Measurements from ENCODE around the gene CELF4.

CELF4 gene

GRCh38 chr18:37481491-37481890, 84.1 kb downstream of the CELF4 start:
- Histone ChIP-seq H3K36me3 (no peaks in the 10 kb centered on the region), H3K4me3 (ENCODE audit: low read depth, low read length) (no peak overlapping the region), H3K27me3 (no peaks in the 10 kb centered on the region), H3K4me1 (peaks cover 14% of the 10 kb centered on the region), H3K9me3 (no peaks in the 10 kb centered on the region)
- TF ChIP-seq CTCF (IDR thresholded peaks at IDR 0.05; ENCODE audit: low read depth, low read length), result no peak
- no peak for DNase-seq

- DNase-seq, result no peak
- no peak for TF ChIP-seq CTCF (IDR thresholded peaks at IDR 0.05; ENCODE audit: low read depth, low read length)
- H3K9me3 ChIP-seq, result no peaks in the 10 kb centered on the region
- no peaks in the 10 kb centered on the region for H3K27me3 ChIP-seq
- H3K4me3 ChIP-seq (ENCODE audit: low read depth, low read length), result no peak overlapping the region
- H3K4me1 ChIP-seq, result peaks cover 14% of the 10 kb centered on the region
- H3K36me3 ChIP-seq, result no peaks in the 10 kb centered on the region
Observed at GRCh38 chr18:37481072-37481471, 84.5 kb downstream of the CELF4 start.

DNA sequence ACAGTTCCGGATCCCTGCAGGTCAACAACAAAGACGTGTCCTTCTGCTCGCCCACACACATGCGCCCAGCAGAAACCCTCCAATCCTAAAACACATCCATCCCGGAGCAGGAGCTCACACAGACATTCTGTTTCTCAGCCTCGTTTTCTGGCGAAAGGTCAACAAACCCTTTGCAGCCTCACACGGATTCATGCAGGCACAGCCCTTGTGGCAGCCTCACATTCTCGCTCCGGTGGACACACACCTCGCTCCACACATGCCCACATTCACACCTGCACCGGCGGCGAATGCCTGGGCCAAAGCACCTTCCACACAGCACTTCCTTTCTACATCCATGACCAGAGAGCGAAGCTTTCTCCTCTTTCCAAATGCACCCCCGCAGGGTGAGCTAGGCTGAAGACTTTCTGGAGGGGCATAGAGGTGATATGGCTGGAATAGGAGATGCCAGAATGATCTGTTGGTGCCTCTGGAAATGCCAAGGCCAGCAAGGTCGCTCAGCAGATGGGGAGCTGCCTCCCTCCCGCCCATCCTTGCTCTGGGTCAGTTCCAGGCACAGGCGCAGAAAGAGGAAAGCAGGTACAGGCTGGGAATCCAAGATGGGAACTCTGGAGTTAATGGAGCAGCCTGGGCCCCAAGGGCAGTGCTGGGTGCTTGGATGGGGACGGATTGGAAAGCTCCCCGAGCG, 88.8 kb downstream of the CELF4 start:
- Histone ChIP-seq H3K36me3 (no peaks in the 10 kb centered on the region), H3K27me3 (no peaks in the 10 kb centered on the region), H3K9me3 (no peaks in the 10 kb centered on the region), H3K4me1 (peaks cover 7% of the 10 kb centered on the region), H3K4me3 (ENCODE audit: low read depth, low read length) (no peak overlapping the region)
- no peak for TF ChIP-seq CTCF (IDR thresholded peaks at IDR 0.05; ENCODE audit: low read depth, low read length)
- no peak for DNase-seq

DNA sequence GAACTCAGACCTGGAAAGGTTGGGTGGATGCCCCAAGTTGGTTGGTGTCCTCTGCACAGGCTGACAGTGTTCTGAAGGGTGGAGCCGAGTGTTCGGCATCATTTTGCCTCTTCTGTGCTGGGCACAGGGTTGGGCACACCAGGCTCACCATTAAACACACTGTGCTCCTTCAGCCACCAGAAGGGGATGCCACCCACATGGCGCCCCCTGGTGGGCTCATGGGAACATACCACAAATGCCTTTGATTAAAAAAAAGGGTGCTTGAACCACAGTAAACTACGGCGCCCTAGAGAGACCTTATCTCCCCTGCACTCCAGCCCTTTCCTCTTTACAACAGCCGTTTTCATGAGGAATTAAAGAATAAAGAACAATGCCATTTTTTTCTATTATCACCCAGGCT, 89.4 kb downstream of the CELF4 start:
- DNase-seq, result peak; percentile 31

DNA sequence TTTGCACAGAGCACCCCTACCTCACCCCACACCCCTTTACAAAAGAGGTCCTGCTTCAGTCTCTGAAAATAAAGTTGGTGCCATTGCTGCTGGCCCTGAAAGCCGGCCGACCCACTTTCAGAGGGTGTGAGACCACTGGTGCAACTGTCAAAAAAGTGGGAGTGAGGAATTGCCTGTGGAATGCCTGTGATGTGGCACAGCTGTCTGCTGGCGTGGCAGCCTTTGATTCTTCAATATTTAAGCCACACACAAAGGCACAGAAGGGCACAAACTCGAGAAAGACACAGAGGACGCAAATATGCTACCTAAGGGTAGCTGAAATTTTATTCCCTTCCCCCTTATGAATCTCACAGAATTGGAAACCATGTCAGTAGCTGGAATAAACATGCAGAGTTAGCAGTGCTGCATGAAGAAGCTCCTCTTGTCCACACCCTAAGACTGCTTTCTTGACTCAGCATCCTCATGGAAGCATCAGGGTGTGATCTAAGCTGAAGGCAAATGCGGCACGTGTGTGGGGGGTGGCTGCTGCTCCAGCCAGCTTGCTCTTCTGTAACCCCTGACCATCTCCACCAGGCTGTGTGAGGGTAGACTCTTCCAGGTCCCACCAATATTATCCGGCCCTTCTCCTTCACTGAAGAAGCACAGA, 92.3 kb downstream of the CELF4 start:
- TF ChIP-seq CTCF (IDR thresholded peaks at IDR 0.05; ENCODE audit: low read depth, low read length), result no peak
- no peak overlapping the region for H3K4me3 ChIP-seq (ENCODE audit: low read depth, low read length)
- H3K36me3 ChIP-seq, result no peaks in the 10 kb centered on the region
- H3K9me3 ChIP-seq, result no peaks in the 10 kb centered on the region
- H3K27me3 ChIP-seq, result no peaks in the 10 kb centered on the region
- DNase-seq, result no peak
- H3K4me1 ChIP-seq, result no peaks in the 10 kb centered on the region

More for the DNA sequence above, 89.4 kb downstream of the CELF4 start:
- Histone ChIP-seq H3K36me3 (no peaks in the 10 kb centered on the region), H3K4me1 (peaks cover under 1% of the 10 kb centered on the region; the same call in 1 of the 2 replicates), H3K9me3 (no peaks in the 10 kb centered on the region), H3K4me3 (ENCODE audit: low read depth, low read length) (no peak overlapping the region), H3K27me3 (no peaks in the 10 kb centered on the region)
- TF ChIP-seq CTCF (IDR thresholded peaks at IDR 0.05; ENCODE audit: low read depth, low read length), result peak; percentile 61

DNA sequence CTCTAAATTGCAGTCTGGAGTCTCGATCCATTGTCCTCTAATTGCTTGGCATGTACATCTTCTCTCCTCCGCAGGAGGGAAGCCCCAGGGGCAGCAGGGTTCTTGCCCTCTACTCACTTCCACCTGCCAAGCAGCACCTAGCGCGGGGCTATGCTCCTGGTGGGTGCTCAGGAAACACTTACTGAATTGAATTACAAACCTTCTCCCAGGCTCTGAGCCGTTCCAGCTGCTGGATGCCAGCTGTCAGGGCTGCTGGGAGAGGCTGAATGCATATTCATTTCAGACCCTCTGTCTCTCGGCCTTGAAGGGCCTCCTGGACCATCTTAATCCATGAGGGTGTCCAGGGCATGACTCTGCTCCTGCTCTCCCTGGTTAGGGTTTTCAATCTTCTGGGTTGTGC, 94.0 kb downstream of the CELF4 start:
- no peak for TF ChIP-seq CTCF (IDR thresholded peaks at IDR 0.05; ENCODE audit: low read depth, low read length)
- peaks cover under 1% of the 10 kb centered on the region for H3K4me1 ChIP-seq
- H3K36me3 ChIP-seq, result no peaks in the 10 kb centered on the region
- H3K4me3 ChIP-seq (ENCODE audit: low read depth, low read length), result no peak overlapping the region
- no peak for DNase-seq
- H3K9me3 ChIP-seq, result no peaks in the 10 kb centered on the region
- H3K27me3 ChIP-seq, result no peaks in the 10 kb centered on the region
